GM21360 (cell line): ENCODE data around the gene MAP7D2.

Experiments
- ATAC-seq: cut with Tn5 transposase; IDR thresholded peaks from one replicate; pipeline ENCODE4 v1.9.1; 2021; ENCODE audit warnings: mild to moderate bottlenecking, moderate library complexity; ENCODE audit not compliant: unreplicated experiment

MAP7D2 gene

DNA sequence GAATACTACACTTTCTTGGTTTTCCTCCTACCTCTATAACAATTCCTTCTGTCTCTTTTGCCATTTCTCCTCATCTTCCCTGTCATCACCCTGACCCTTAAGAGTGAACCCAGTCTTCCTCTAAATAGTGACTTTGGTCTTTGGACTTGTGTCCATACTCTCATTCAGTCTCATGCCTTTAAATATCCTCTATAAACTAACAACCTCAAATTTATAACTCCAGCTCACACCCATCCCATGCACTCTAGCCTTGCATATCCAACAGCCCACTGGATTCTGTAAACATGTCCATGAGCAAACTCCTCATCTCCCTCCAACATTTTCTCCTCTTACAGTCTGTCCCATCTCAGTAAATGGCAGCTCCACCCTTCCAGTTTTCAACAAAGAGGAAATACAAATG lies 140.9 kb downstream of the MAP7D2 start:
- ATAC-seq: no peak

DNA sequence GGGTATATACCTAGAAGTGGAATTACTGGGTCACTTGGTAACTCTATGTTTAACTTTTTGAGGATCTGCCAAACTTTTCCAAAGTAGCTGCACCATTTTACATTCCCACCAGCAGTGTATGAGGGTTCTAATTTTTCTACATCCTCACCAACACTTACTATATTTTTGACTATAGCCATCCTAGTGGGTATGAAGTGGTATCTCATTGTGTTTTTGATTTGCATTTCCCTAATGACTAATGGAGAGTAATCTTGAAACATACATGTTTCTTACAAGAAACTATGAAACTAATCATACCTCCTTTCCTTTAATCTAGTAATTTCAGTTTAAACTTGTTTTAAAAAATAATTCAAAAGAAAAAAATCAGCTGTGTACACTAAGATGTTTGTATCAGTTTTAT lies 143.7 kb downstream of the MAP7D2 start:
- no peak for ATAC-seq

DNA sequence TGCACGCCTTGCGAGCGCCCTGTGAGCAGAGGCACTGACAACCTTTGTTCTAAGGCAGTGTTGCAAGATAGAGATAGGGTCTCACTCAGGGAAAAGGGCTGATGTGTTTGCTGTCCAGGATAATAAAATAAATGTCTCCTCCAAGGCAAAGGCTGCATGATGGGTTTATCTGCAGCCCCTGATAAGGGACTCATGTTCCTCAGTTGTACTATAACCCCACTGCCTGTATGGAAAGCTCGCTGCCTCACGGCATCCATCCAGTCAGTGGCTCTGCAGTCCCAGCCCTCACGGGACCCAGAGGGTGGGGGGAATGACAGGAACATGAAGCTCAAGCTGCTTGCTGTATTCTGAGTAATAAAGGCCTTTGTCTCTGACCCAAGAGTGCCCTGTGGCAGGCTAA lies 148.4 kb downstream of the MAP7D2 start:
- no peak for ATAC-seq

DNA sequence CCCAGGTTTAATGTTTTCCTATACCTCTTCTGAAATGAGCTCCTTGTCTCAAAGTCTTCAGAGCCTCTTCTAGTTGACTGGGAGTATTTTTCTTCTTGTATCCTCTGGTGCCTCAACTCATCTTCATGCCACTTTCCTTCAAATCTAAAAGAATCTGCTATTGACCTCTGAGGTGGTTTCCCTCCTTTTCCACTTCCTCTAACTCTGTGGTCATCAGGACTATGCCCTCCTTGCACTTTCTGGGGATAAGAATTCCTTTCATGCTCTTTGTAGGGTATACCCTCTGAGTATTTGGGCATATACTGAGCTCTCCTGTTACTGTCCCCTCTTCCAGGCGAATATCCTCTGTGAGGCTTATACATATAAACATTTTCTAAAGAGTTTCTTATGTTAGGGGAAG lies 150.7 kb downstream of the MAP7D2 start:
- ATAC-seq: no peak

DNA sequence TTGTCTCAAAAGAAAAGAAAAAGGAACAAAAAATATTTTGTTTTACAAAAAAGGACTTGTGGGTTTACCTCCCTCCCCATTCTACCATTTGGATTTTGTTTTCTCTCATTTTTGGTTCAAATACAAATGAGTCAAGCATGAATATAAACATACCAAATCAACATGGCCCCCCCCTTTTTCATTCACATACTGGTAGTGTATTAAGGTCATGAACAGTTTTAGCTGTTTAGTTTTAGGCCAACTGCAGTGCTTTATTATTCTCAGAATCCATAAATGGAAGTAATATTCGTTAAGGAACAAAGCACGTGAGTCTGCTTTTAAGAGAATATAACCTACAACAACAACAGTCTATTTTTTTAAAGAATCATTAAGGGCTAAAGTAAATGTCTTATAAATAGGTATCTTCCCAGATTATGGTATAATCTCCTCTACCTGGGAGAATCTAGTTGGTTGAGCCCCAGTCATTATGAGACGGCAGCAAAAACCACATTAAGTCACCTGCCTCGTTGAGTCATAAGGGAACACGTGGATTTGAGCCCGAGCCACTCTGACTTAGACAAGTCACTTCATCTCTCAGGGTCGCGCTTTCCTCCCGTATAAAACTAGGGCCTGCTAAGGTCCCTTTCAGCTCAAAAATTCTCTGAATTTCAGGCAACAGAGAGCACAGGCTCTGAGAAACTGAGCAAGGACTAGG lies 152.5 kb downstream of the MAP7D2 start:
- ATAC-seq: peak; percentile 87

DNA sequence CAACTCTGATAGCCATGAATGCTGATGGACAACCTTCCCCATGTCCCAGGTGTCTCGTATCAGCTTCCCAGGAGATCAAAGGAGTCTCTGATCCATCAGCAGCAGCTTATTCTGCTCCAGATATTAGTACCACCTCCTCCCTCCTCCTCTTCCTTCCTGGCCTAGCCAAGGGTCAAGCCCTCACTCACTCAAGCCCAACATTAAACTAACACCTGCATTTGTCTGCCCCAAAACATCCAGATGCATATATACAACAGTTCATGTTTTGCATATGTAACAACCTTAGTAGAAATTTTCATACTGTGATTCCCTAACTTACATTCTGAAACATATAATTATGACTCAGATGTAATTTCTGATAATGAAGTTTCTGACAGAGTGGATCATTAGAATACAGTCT lies 155.8 kb downstream of the MAP7D2 start:
- no peak for ATAC-seq

DNA sequence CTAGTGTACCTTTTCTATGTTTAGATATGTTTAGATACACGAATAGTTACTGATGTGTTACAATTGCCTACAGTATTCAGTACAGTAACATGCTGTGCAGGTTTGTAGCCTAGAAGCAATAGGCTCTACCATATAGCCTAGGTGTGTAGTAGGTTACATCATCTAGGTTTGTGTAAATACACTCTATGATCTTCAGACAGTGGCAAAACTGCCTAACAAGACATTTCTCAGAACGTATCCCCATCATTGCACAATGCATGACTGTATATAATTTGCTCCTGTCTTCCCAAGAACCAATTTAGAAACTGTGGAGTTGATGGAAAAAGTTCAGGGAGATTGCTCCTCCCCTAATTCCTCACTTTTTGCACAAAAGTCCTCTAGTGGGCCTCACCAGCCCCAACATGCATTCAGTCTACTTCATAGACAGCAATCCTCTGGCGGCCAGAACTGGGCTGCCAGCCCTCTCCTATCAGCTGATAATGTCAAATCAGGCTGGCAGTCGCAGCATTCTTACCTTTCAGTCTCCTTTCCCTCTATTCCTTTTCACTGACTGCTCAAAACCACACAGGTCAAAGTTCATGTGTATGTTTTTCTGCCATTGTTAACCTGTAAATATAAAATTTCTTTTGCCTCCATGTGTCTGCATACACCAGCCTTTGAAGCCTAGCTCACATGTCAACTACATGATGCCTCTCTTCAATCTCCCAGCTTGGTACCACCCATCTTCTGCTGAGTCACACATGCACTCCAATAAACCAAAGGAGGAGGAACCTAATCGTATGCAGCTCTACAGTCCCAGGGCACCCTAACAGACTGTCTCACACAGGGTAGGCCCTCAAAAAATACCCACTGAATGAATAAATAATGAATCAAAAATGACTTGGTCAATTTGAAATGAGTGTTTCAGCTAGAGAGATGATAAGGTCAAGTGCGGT lies 157.9 kb downstream of the MAP7D2 start:
- no peak for ATAC-seq

DNA sequence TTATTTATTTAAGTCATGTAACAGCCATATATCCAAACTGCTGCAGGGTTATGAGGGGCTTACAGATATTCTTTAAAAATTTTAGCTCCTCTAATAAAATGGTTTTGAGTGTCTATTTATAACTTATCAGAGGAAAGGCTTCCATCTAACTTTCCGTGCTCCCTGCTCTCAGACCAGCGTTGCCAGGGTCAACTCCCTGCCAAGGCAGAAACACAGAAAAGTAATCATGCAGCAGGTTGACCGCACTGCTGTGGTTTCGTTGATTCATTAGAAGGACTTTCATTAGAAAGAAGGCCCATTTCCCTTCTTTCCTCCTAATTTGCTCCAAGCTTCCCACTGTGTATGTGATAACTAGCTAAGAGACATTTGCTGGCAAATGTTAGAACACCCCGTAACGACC lies 159.8 kb downstream of the MAP7D2 start:
- ATAC-seq: no peak
